HepG2 (cell line): Measurements from ENCODE around the gene TMEM61. TPM values are rescaled to one million over a fixed set of nuclear protein-coding genes. Genes with fewer than 3 reads are reported as not detected.

Source experiments
- ARNT ChIP-seq: fragments of 450-650 bp; IDR thresholded peaks from 2 replicates; pipeline ENCODE4 v1.6.1; 2017
- CSRNP2 ChIP-seq: sonication (generic); formaldehyde crosslinking; conservative IDR thresholded peaks from 2 replicates; pipeline ENCODE4 v1.8.0; 2022; ENCODE audit warnings: low read depth, missing genetic modification reagents
- ELF3 ChIP-seq: IDR thresholded peaks from 2 replicates; pipeline ENCODE4 v1.6.1; 2016; ENCODE audit warnings: missing genetic modification reagents, missing compliant biosample characterization
- EZH2 ChIP-seq: conservative IDR thresholded peaks from 2 replicates; pipeline ENCODE4 v1.6.1; 2012; ENCODE audit warnings: mild to moderate bottlenecking, low read depth, low read length, moderate library complexity
- HDAC6 ChIP-seq: fragments of 200-600 bp; sonication (generic); IDR thresholded peaks from 2 replicates; pipeline ENCODE4 v1.7.0; 2017; ENCODE audit warnings: mild to moderate bottlenecking, antibody characterized with exemption, low read length, low read depth
- MAX ChIP-seq: IDR thresholded peaks from 2 replicates; pipeline ENCODE4 v1.6.1; 2012; ENCODE audit warnings: inconsistent platforms
- MED1 ChIP-seq: sonication (generic); formaldehyde crosslinking; IDR thresholded peaks from 2 replicates; pipeline ENCODE4 v1.4.0; 2020; ENCODE audit warnings: missing genetic modification reagents
- POLR2AphosphoS5 ChIP-seq: IDR thresholded peaks from 2 replicates; pipeline ENCODE4 v1.6.1; 2012; ENCODE audit warnings: low read depth, low read length
- REST ChIP-seq, 2 experiments: IDR thresholded peaks; 2 replicates each; pipeline ENCODE4 v1.6.1; 2011 to 2012; ENCODE audit warnings: low read length in 2 of 2, borderline replicate concordance in 1 of 2, low read depth in 1 of 2, mild to moderate bottlenecking in 1 of 2, moderate library complexity in 1 of 2
- REXO4 ChIP-seq: sonication (generic); formaldehyde crosslinking; IDR thresholded peaks from 2 replicates; pipeline ENCODE4 v1.8.0; 2022; ENCODE audit warnings: missing genetic modification reagents, mild to moderate bottlenecking, borderline replicate concordance
- TGIF2 ChIP-seq: IDR thresholded peaks from 2 replicates; pipeline ENCODE4 v1.6.1; 2016; ENCODE audit warnings: control low read depth, missing compliant biosample characterization
- ZEB1 ChIP-seq: IDR thresholded peaks from 2 replicates; pipeline ENCODE4 v1.6.1; 2012; ENCODE audit warnings: mild to moderate bottlenecking, low read depth, inconsistent platforms; ENCODE audit not compliant: insufficient replicate concordance
- ZFP82 ChIP-seq: sonication (generic); formaldehyde crosslinking; IDR thresholded peaks from 2 replicates; pipeline ENCODE4 v1.5.1; 2020; ENCODE audit warnings: mild to moderate bottlenecking, missing genetic modification reagents, borderline replicate concordance
- ZNF17 ChIP-seq: sonication (generic); formaldehyde crosslinking; IDR thresholded peaks from 2 replicates; pipeline ENCODE4 v1.5.0; 2020; ENCODE audit warnings: mild to moderate bottlenecking, missing genetic modification reagents
- ZNF205 ChIP-seq: IDR thresholded peaks from 2 replicates; pipeline ENCODE4 v1.6.1; 2018; ENCODE audit warnings: missing biosample characterization, missing genetic modification reagents
- ZNF317 ChIP-seq: sonication (generic); formaldehyde crosslinking; IDR thresholded peaks from 2 replicates; pipeline ENCODE4 v1.5.0; 2020; ENCODE audit warnings: mild to moderate bottlenecking, missing genetic modification reagents
- ZNF343 ChIP-seq: sonication (generic); formaldehyde crosslinking; IDR thresholded peaks from 2 replicates; pipeline ENCODE4 v1.4.0; 2020; ENCODE audit warnings: mild to moderate bottlenecking, missing genetic modification reagents
- ZNF547 ChIP-seq: sonication (generic); formaldehyde crosslinking; IDR thresholded peaks from 2 replicates; pipeline ENCODE4 v1.5.1; 2020; ENCODE audit warnings: mild to moderate bottlenecking, missing genetic modification reagents
- ZNF564 ChIP-seq: sonication (generic); formaldehyde crosslinking; IDR thresholded peaks from 2 replicates; pipeline ENCODE4 v1.8.1; 2023; ENCODE audit warnings: mild to moderate bottlenecking, missing genetic modification reagents
- ZNF75D ChIP-seq: sonication (generic); formaldehyde crosslinking; IDR thresholded peaks from 2 replicates; pipeline ENCODE4 v1.8.1; 2023; ENCODE audit warnings: missing genetic modification reagents, mild to moderate bottlenecking, borderline replicate concordance
- ZNF770 ChIP-seq: sonication (generic); formaldehyde crosslinking; IDR thresholded peaks from 2 replicates; pipeline ENCODE4 v1.5.0; 2020; ENCODE audit warnings: mild to moderate bottlenecking, missing genetic modification reagents
- polyA plus RNA-seq, 8 experiments: library from polyadenylated mRNA; depleted of rRNA in 3 of 8; stranded (reverse) in 7 of 8; unstranded in 1 of 8; fragments of >200 nt; fragmentation: Illumina TruSeq in 4 of 8; extraction: Trizol in 4 of 8; gene quantifications; 2 replicates each; pipeline versions ENCODE4 v1.2.1 to v1.2.3, GENCODE V29; 2011 to 2016; ENCODE audit warnings: low read depth in 4 of 8, missing spikeins in 1 of 8, mixed read lengths in 1 of 8; ENCODE audit not compliant: insufficient read depth in 1 of 8
- total RNA-seq, 5 experiments: library from RNA; depleted of rRNA; stranded (reverse); fragments of >200 nt; fragmentation: Illumina TruSeq; extraction: Trizol; gene quantifications; 2 replicates each; pipeline ENCODE4 v1.2.3, GENCODE V29; 2016; ENCODE audit warnings: low read depth in 1 of 5

TMEM61 gene
- total and polyA plus RNA-seq, 2 of the 13 experiments (the other 11 are each of a cell fraction or from before 2014, with no cell fraction given): not detected

- TF ChIP-seq ZNF547 (CRISPR knock-in tag) (peak; percentile 37; the same call in 1 of the 2 replicates), POLR2AphosphoS5 (no peak), ZNF17 (CRISPR knock-in tag) (no peak), HDAC6 (no peak), ZNF564 (CRISPR knock-in tag) (no peak), ZNF317 (no peak), EZH2 (no peak), REXO4 (CRISPR knock-in tag) (no peak), ELF3 (no peak), MAX (peak; percentile 38; the same call in 1 of the 2 replicates), ZNF770 (CRISPR knock-in tag) (no peak), ZNF343 (CRISPR knock-in tag) (no peak), MED1 (no peak), REST (IDR thresholded peaks at IDR 0.05; ENCODE audit: borderline replicate concordance in 1 of 2, low read depth in 1 of 2, low read length in 2 of 2) (no peak), ARNT (no peak), ZEB1 (no peak), CSRNP2 (CRISPR knock-in tag) (no peak), TGIF2 (CRISPR knock-in tag) (no peak), ZNF75D (CRISPR knock-in tag) (no peak), ZNF205 (CRISPR knock-in tag) (0 out of 2 replicates have a peak, but pooled peaks have one; percentile 43), ZFP82 (CRISPR knock-in tag) (no peak)
Observed at GRCh38 chr1:54996359-54996868, 16.0 kb downstream of the TMEM61 start (continued).
